ENCODE measurements around the gene EPN3. TPM values are rescaled to one million over a fixed set of nuclear protein-coding genes. Genes with fewer than 3 reads are reported as not detected.

The EPN3 gene
- total and polyA plus RNA-seq, 2 experiments from 2014 or later = 2.3 to 7.7 TPM

- ATAC-seq (no peak), DNase-seq (ENCODE audit: low spot score) (no peak)
- no peak overlapping the region for H2AFZ ChIP-seq
- H3K27me3 ChIP-seq (ENCODE audit: insufficient read depth) = no peaks in the 10 kb centered on the region
- no peak overlapping the region for H3K27ac ChIP-seq (ENCODE audit: low read depth)
- H3K9me2 ChIP-seq (ENCODE audit: insufficient read depth) = no peaks in the 10 kb centered on the region
- no peaks in the 10 kb centered on the region for H3K9me3 Mint-ChIP-seq
- no peak for TF ChIP-seq ZNF114 (CRISPR knock-in tag; IDR thresholded peaks at IDR 0.05)
- TF ChIP-seq REST (IDR thresholded peaks at IDR 0.05; ENCODE audit: unreplicated experiment) = no peak
- TF ChIP-seq CTCF (conservative IDR thresholded peaks at IDR 0.05; ENCODE audit: low read depth in 2 of 2) = no peak
- TF ChIP-seq ETS1 (IDR thresholded peaks at IDR 0.05) = no peak
- TF ChIP-seq CREB1 (CRISPR knock-in tag; IDR thresholded peaks at IDR 0.05; ENCODE audit: low read depth) = no peak
- TF ChIP-seq NANOG (IDR thresholded peaks at IDR 0.05; ENCODE audit: borderline replicate concordance) = no peak
- no peak for TF ChIP-seq JUNB (IDR thresholded peaks at IDR 0.05; ENCODE audit: unreplicated experiment)
- TF ChIP-seq POLR2AphosphoS5 (IDR thresholded peaks at IDR 0.05; ENCODE audit: low read depth) = no peak
- no peak for TF ChIP-seq STAT1 (IDR thresholded peaks at IDR 0.05; ENCODE audit: unreplicated experiment)
- TF ChIP-seq ZNF331 (CRISPR knock-in tag; IDR thresholded peaks at IDR 0.05; ENCODE audit: low read depth) = no peak
- TF ChIP-seq EZH2 (IDR thresholded peaks at IDR 0.05; ENCODE audit: low read depth, unreplicated experiment) = no peak
- H3K36me3 Mint-ChIP-seq (ENCODE audit: low read depth) = no peaks in the 10 kb centered on the region
- peaks cover 11% of the 10 kb centered on the region for H3K4me1 Mint-ChIP-seq
- no peak overlapping the region for H3K4me3 ChIP-seq
- no peak overlapping the region for H3K4me2 ChIP-seq
- H3K79me2 ChIP-seq (replicated peaks; ENCODE audit: insufficient read depth) = no peaks in the 10 kb centered on the region
- H3K27ac Mint-ChIP-seq = no peak overlapping the region
- H4K20me1 ChIP-seq (replicated peaks; ENCODE audit: insufficient read depth) = no peaks in the 10 kb centered on the region
- peaks cover 8% of the 10 kb centered on the region; the same call in 1 of the 2 replicates for H3K4me1 ChIP-seq (ENCODE audit: insufficient read depth)
- no peaks in the 10 kb centered on the region for H3K36me3 ChIP-seq (ENCODE audit: insufficient read depth)
- H3F3A ChIP-seq (replicated peaks; ENCODE audit: low read depth) = no peaks in the 10 kb centered on the region
- no peak overlapping the region for H3K4me3 Mint-ChIP-seq
- peaks cover 15% of the 10 kb centered on the region for H3K27me3 Mint-ChIP-seq (ENCODE audit: insufficient read depth, low read depth, poor library complexity)
These were observed 33.3 kb upstream of the EPN3 start for GRCh38 chr17:50499270-50499669.
